ENCODE measurements around the gene ARMC7. TPM values are rescaled to one million over a fixed set of nuclear protein-coding genes. Genes with fewer than 3 reads are reported as not detected.
A peak's percentile ranks its signal among the peaks of the same experiment; 100 is the strongest.

Gene ARMC7
- total RNA-seq, 1 experiment from 2014 or later: 22.8 TPM

DNA sequence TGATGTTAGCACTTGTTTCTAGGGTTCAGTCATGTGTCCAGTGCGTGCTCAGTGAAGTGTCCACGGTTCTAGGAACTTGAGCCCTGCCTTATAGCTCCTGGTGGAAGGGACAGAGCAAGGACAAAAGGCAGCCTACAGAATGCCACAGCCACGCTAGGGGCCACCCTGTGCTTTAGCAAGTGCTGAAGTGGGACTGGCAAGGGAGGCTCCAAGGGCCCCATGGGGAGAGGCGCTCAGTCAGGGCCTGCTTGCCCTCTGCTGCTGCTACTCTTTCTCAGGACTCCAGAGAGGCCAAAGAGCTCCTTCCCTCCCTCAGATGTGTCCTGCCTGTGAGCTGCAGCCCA is 15.0 kb downstream of the ARMC7 start:
- no CpG with 5 or more reads among the region's 4 CpGs for WGBS (ENCODE audit: extremely low coverage, insufficient read length, low lambda C conversion rate)
- Mint-ChIP-seq H3K9me3 (no peaks in the 10 kb centered on the region; a peak in 1 of 5 replicates), H3K4me3 (no peak overlapping the region), H3K36me3 (ENCODE audit: insufficient read depth in 1 of 3, low read depth in 3 of 3) (peaks cover 4 to 23% (median 19%) of the 10 kb centered on the region in 3 experiments), H3K27ac (peak overlapping the region in 1 of 3 experiments; percentile 78; a peak in 1 of 7 replicates), H3K4me1 (peaks cover 7 to 8% of the 10 kb centered on the region in 2 experiments; a peak in 3 of 4 replicates), H3K27me3 (ENCODE audit: low read depth) (no peaks in the 10 kb centered on the region)
- H2BK12ac ChIP-seq (ENCODE audit: insufficient read length, low read depth, low read length): no peak overlapping the region
- H2AFZ ChIP-seq (ENCODE audit: low read length): no peak overlapping the region
- H2BK15ac ChIP-seq (ENCODE audit: low read depth, low read length): no peak overlapping the region; the same call in 1 of the 2 replicates
- no peaks in the 10 kb centered on the region for H3K79me2 ChIP-seq (ENCODE audit: insufficient read depth, low read length)
- H3K4me1 ChIP-seq (ENCODE audit: insufficient read depth, low read length): no peaks in the 10 kb centered on the region
- no peaks in the 10 kb centered on the region for H3K23me2 ChIP-seq (ENCODE audit: insufficient read length, low read depth, low read length, poor library complexity, severe bottlenecking)
- H3K23ac ChIP-seq (ENCODE audit: insufficient read length, low read depth, low read length): no peak overlapping the region
- no peak overlapping the region for H3K18ac ChIP-seq (ENCODE audit: insufficient read length, low read depth, low read length)
- no peaks in the 10 kb centered on the region for H3K79me1 ChIP-seq (ENCODE audit: insufficient read depth, low read depth, low read length, poor library complexity, severe bottlenecking)
- H2BK5ac ChIP-seq (ENCODE audit: insufficient read length, low read length): no peak overlapping the region
- H3K27ac ChIP-seq (ENCODE audit: insufficient read length, low read depth, low read length): no peak overlapping the region
- no peaks in the 10 kb centered on the region for H3K27me3 ChIP-seq (ENCODE audit: insufficient read depth, low read length)
- H3T11ph ChIP-seq (ENCODE audit: low read length): no peak overlapping the region
- H3K56ac ChIP-seq (ENCODE audit: insufficient read length, low read depth, low read length): no peak overlapping the region
- H3K9ac ChIP-seq (ENCODE audit: extremely low read depth, insufficient read length, low read length): no peak overlapping the region
- no peak overlapping the region for H2BK20ac ChIP-seq (ENCODE audit: low read depth, low read length, poor library complexity, severe bottlenecking)
- no peaks in the 10 kb centered on the region for H3K9me3 ChIP-seq (ENCODE audit: control insufficient read depth, low read depth, low read length)
- TF ChIP-seq CTCF (conservative IDR thresholded peaks at IDR 0.05): no peak
- H2BK120ac ChIP-seq (ENCODE audit: low read depth, low read length, poor library complexity, severe bottlenecking): no peak overlapping the region
- H2AK5ac ChIP-seq (ENCODE audit: insufficient read length, low read length): no peak overlapping the region
- no peak overlapping the region for H4K5ac ChIP-seq (ENCODE audit: insufficient read length, low read depth, low read length)
- H3K14ac ChIP-seq (ENCODE audit: insufficient read depth, low read length): no peak overlapping the region
- H4K8ac ChIP-seq (replicated peaks; ENCODE audit: insufficient read length, low read depth, low read length): no peak overlapping the region
- H3K4me2 ChIP-seq (ENCODE audit: insufficient read depth, insufficient read length, low read length): no peak overlapping the region
- H4K91ac ChIP-seq (ENCODE audit: insufficient read length, low read depth, low read length): no peak overlapping the region
- no peak overlapping the region for H3K4ac ChIP-seq (ENCODE audit: low read depth, low read length)
- no peak for DNase-seq
- H4K20me1 ChIP-seq (ENCODE audit: control insufficient read depth, insufficient read depth, insufficient read length): no peaks in the 10 kb centered on the region
